ENCODE measurements around the gene TBX4.
A peak's percentile ranks its signal among the peaks of the same experiment; 100 is the strongest.

Gene TBX4

DNA sequence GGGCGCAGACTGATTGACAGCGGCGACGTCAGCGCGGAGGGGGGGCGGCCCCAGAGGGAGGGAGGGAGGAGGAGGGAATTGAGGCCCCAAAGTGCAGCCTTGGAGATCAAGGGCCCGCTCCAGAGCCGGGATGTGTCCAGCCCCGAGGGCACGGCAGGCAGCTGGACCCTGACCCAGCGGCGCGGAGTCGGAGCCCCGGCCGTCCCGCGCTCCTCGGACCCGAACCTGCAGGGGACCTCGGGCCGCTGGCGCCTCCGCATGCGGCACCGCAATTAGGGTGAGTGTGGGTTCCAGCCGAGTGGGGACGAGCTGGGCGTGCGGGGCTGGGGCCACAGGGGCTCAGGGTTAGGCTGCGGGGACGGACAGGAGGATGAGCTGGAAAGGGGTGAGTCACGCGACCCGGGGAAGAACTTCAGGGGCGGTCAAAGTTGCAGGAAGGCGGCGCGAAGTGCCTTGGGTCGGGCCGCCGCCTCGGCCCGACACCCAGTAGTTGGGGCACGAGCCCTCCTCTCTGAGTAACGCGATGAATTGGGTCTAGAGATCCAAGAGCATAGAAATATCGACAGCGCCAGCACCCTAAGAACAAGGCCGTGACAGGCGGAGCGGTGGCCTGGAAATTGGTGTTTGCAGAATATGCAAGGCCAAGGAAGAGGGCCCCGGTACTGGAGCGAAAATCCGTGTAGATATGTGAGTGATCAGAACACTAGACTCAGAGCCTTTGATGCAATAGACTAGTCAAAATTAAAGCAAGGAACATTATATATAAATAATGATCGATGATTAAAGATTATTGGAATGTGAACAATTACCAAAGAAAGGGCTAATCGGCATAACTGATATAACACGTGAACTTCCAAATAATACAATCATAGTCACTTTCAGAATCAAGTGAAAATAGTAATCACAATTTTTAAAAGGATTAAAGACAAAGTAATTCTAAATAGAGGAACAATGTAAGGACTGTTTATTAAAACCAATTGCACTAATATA lies at the start of gene TBX4:
Gene TBX4, plus strand, starts transcription at position 122 of the 990 bp plus-strand sequence. CDS start 4,069 bp downstream, outside the sequence.
- DNase-seq (ENCODE audit: low spot score) = no peak

DNA sequence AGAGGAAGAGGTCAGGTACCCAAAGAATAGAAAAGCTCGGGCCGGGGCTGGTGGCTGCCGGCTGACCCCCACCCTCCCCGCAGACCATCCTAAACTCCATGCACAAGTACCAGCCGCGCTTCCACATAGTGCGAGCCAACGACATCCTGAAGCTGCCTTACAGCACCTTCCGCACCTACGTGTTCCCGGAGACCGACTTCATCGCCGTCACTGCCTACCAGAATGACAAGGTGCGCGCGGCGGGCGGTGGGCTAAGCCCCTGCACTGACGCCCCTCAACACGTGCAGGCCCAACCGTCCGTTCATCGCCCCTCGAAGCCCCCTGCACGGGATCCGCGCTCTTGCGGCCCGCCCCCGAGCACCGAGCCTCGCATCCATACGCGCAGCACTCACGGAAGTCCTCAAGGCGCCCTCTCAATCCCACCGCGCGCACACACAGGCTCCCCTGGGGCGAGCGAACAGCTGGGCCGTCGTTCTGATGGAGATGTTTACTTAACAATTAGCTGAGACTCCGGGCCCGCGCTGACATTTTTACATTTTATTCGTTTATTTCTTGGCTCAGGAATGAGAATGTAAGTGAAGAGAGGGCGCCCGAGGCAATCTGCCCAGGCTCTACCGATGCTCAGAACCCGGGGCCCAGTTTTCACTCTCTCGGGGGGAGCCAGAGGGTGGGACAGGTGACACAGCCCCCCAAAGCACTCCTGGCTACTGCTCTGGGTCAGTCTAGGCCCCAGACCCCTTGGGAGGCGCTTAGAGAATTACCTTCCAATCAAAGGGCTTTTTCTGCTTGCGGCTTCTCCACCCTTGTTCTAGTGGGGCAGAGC lies 49.0 kb upstream of the TBX4 start:
- DNase-seq (ENCODE audit: low spot score) = no peak

DNA sequence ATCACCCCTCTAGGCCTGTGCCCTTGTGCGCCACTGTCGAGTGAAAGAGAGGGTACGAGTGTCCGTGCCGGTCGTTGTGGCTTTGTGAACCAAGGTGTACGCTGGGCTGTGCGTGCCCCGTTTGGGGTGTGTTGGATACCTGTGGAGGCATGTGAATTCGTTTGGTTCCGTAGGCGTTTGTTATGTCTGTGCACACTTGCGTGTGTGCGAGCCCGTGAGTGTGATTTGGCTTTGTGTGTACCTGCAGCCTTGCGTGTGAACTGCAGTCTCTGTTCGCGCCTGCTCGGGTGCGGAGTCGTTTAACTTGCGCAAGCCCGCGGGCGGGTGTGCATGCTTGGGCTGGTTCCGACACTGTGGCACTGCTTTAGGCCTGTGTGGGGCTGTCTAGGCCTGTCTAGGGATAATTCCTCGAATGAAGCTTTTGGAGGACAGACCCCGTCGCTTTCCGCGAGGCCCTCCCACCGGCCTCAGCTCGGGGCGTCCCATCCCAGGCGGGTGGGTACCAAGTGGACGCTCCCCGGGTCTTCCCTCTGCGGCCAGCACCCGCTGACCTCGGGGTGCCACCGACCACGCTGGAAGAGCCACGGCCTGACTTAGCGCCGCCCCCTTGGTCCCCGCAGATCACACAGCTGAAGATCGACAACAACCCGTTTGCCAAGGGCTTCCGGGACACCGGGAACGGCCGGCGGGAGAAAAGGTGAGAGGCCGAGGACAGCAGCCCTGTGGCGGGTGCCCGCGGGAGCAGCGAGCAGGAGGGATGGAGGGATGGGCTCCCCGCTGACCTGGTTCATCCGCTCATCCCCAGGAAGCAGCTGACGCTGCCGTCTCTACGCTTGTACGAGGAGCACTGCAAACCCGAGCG lies 48.2 kb upstream of the TBX4 start:
- no peak for DNase-seq (ENCODE audit: low spot score)

DNA sequence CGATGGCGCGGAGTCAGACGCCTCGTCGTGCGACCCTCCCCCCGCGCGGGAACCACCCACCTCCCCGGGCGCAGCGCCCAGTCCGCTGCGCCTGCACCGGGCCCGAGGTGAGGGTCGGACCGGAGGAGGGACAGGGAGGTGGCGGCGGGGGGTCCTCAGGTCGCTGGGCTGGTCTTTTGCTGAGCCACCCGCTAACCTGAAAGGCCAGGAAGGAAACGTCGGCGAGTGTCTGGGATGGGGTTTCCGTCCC lies 47.6 kb upstream of the TBX4 start:
- DNase-seq (ENCODE audit: low spot score) = no peak

DNA sequence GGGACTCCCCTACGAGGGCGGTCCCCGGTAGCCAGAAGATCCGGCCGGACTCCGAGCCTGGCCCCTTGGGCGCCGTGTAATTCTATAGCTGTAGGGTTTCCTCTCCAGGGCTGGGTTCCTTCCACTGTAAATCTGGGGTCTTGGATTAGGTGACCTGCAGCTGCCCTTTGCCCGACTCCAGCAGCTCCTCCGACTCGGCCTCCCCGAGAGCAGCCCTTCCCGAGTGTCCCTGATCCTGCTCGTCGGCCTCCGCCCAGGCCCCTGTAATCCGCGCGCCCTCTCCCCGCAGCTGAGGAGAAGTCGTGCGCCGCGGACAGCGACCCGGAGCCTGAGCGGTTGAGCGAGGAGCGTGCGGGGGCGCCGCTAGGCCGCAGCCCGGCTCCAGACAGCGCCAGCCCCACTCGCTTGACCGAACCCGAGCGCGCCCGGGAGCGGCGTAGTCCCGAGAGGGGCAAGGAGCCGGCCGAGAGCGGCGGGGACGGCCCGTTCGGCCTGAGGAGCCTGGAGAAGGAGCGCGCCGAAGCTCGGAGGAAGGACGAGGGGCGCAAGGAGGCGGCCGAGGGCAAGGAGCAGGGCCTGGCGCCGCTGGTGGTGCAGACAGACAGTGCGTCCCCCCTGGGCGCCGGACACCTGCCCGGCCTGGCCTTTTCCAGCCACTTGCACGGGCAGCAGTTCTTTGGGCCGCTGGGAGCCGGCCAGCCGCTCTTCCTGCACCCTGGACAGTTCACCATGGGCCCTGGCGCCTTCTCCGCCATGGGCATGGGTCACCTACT lies 47.1 kb upstream of the TBX4 start:
- DNase-seq (ENCODE audit: low spot score) = no peak

DNA sequence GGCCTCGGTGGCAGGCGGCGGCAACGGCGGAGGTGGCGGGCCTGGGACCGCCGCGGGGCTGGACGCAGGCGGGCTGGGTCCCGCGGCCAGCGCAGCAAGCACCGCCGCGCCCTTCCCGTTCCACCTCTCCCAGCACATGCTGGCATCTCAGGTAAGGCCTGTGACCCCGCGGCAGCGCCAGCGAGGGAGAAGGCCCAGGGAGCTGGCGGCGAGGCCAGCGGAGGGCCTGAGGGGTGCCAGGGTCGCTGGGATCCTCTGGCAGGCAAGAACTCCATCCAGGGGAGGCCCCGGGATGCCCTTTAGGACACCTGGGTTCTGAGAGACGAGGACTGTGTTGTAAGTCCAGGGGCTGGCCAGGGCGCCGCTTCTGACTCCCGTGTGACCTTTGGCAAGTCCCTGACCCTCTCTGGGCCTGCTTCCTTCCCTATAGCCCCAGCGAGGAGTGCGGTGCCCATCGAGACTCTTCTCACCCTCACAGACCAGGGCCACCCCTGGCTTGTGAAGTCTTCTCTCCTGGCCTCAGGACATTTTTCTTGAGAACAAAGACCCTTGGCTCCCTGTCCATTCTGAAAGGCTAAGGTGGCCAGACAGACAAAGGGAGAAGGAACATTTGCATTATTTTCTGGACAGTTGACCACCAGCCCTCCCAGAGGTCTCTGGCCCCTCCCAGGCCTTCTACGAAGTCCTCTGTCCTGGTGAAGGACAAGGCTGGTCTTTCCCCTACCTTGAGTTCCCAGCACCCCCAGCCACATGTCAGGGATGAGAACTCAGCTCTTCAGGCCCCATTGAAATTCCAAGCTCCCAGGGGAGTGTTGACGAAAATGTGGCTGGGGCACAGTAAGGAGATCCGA lies 46.3 kb upstream of the TBX4 start:
- DNase-seq (ENCODE audit: low spot score) = no peak

- DNase-seq (ENCODE audit: low spot score) = no peak
Measured at GRCh38 chr17:61406537-61406845, 45.7 kb upstream of the TBX4 start.

GRCh38 chr17:61406971-61407911 lies 45.0 kb upstream of the TBX4 start:
- DNase-seq (ENCODE audit: low spot score) = no peak

GRCh38 chr17:61408151-61409041 lies 43.8 kb upstream of the TBX4 start:
- DNase-seq (ENCODE audit: low spot score) = no peak

DNA sequence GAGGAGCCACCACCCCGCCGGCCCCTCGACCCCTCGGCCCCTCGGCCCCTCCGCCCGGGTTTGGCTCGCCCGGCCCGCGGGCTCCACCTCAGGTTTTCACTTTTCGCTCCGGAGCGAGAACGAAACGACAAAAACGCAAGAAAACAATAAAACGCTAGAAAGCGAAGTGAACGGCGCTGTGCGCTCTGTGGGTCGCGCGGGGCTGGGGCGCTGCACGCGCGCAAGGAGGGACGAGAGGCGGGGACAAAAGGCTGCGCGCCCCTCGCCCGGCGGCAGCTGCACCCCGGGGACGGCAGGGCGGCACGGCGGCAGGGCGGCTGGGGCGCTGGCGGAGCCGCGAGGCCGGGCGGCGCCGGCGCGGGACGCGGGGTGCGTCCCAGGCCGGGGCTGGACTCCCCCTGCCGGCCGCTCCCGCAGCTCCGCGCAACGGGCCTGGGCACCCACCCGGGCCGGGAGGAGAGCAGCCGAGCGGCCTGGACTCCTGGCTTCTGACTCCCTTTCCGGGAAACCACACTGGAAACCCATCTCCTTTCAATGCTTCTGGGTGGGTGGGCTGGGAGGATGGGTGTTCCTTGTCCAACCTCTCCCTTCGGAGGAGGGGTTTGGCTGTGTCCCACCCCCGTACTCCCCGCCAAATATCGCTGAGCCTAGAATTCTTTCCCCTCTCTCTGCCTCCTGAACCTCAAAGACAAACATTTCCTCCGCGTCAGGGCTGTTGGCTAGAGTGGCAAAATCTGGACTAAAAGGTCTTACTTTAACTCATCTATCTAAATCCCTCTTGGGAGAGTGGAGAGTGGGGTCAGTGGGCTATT lies 42.7 kb upstream of the TBX4 start:
- DNase-seq (ENCODE audit: low spot score) = no peak

DNA sequence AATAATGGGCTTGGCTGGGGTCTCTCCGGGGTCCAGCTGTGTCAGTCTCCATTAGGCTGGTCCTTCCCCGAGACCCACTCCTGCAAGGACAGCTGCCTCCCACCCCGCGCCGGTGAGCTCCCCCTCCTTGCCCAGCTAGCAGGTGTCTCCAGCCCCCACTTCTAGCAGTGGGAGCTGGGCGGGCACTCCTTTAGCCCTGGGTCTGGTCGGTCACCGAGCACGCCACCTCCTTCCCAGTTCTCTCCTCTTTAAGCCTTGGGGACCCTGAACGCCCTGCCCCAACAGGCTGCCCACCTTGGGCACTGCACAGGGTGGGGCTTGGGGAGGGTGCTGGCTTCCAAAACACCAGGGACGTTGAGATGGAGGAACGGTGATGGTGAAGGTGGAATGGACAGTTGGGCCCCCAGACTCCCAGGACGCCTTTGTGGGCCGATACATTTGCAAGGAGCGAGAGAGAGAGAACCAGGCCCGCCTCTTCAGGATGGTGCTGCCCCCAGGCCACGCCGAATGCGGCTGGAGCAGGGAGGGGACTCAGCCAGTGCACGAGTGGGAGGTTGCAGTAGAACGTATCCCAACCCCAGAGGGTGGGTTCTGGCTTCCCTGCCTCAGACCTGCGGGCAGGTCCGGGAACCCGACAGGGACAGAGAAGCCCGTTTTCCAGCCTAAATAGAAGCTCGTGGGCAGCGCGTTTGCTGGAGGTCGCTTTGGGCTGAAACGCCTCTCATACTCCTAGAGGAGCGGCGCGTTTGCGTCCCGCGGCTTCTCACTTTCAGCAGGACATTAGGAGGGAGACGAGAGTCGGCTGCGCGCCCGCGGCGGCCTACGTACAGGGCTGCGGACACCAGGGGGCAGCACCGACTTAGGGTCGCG lies 41.8 kb upstream of the TBX4 start:
- no peak for DNase-seq (ENCODE audit: low spot score)

GRCh38 chr17:61411011-61411260 lies 41.3 kb upstream of the TBX4 start:
- DNase-seq (ENCODE audit: low spot score) = no peak

DNA sequence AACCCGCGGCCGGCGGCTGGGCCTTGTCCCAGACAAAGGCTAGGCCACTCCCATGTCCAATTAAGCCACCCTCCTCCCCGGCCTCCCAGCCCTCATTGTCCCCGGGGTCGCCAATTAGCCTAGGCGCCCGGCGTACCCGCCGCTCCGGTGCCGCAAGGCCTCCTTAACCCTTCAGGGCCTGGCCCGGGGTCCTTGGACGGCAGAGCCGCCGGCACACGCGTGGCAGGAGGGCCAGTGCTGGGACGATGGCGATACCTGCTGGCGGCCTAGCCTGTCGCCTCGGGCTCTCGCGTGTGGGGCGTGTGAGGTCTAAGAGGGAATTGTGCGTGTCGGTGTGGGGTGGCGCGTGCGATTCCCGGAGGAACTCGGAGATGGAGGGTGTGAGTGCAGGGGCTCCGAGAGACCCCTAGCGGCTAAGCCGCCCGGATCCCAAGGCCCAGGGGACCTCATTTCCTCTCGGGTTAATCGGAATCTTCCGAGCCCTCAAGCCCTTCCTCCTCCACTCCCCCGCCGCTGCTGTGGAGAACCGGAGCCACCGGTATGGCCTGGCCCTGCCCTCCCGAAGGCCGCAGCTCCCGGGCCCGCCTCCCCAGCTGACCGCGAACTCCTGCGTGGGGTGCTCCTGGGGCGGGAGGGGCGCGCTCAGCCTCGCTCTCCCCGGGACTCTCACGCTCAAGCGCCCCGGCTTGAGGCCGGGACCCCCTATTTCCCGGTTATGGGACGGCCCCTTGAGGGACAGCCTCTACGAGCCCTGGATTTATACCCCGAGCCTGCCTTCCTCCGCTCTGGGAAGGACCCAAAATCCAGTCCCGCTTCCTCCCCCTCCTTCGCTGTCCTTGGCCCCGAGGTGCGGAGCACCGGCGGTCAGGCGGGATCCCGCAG lies 40.7 kb upstream of the TBX4 start:
- no peak for DNase-seq (ENCODE audit: low spot score)

- peak; percentile 74 for DNase-seq (ENCODE audit: low spot score)
Measured at GRCh38 chr17:61412143-61412859, 39.9 kb upstream of the TBX4 start.
